Urothelium cell line (cell line): ENCODE data around the gene SLC29A1.

ENCODE experiments used
- DNase-seq: peaks from one replicate; pipeline ENCODE4 v3.0.0; 2011; ENCODE audit warnings: low spot score, mixed read lengths
- FAIRE-seq: peaks from 2 replicates; lab custom pipeline; 2011; peaks lifted over from hg19 to GRCh38; lab: Jason Lieb, UNC

The SLC29A1 gene

GRCh38 chr6:44251576-44252524, 28.5 kb downstream of the SLC29A1 start:
- DNase-seq = no peak
- no peak for FAIRE-seq

GRCh38 chr6:44253307-44254101, 30.1 kb downstream of the SLC29A1 start:
- FAIRE-seq = no peak
- DNase-seq = no peak

GRCh38 chr6:44254191-44255104, 31.1 kb downstream of the SLC29A1 start:
- no peak for DNase-seq
- no peak for FAIRE-seq

- FAIRE-seq = no peak
- no peak for DNase-seq
These were observed 31.9 kb downstream of the SLC29A1 start for GRCh38 chr6:44255105-44255808.

GRCh38 chr6:44255871-44256774, 32.7 kb downstream of the SLC29A1 start:
- FAIRE-seq (no peak), DNase-seq (no peak)

GRCh38 chr6:44256775-44257024, 33.3 kb downstream of the SLC29A1 start:
- DNase-seq = no peak
- FAIRE-seq = no peak

GRCh38 chr6:44257025-44257752, 33.8 kb downstream of the SLC29A1 start, which contains the start of gene SLC35B2:
Gene SLC35B2 (minus strand): TSS chr6:44257528. CDS start chr6:44257410, 118 bp downstream.
- FAIRE-seq = peak; percentile 79
- DNase-seq = peak; percentile 87

GRCh38 chr6:44257753-44258324, 34.4 kb downstream of the SLC29A1 start:
- DNase-seq = no peak
- no peak for FAIRE-seq

GRCh38 chr6:44258325-44258863, 35.0 kb downstream of the SLC29A1 start:
- no peak for DNase-seq
- no peak for FAIRE-seq

GRCh38 chr6:44258921-44259320, 35.5 kb downstream of the SLC29A1 start:
- FAIRE-seq = no peak

GRCh38 chr6:44260011-44260410, 36.6 kb downstream of the SLC29A1 start:
- DNase-seq = no peak
- no peak for FAIRE-seq

More at GRCh38 chr6:44258921-44259320, 35.5 kb downstream of the SLC29A1 start:
- no peak for DNase-seq

GRCh38 chr6:44260451-44261297, 37.3 kb downstream of the SLC29A1 start:
- FAIRE-seq = no peak
- no peak for DNase-seq

- DNase-seq (no peak), FAIRE-seq (no peak)
These were observed 38.2 kb downstream of the SLC29A1 start for GRCh38 chr6:44261581-44261980.

GRCh38 chr6:44262467-44263353, 39.3 kb downstream of the SLC29A1 start:
- DNase-seq (no peak), FAIRE-seq (no peak)

GRCh38 chr6:44263354-44264100, 40.1 kb downstream of the SLC29A1 start:
- FAIRE-seq (no peak), DNase-seq (no peak)
